GF-D8 (cell line): ENCODE results near the gene ATP9B.
A peak's percentile ranks its signal among the peaks of the same experiment; 100 is the strongest.

ENCODE experiments used
- DNase-seq: peaks from one replicate; lab custom pipeline; 2025; lab: John Stamatoyannopoulos, UW

The ATP9B gene

GRCh38 chr18:79068937-79069716, at the start of gene ATP9B:
TSS of gene ATP9B (plus strand) at chr18:79069394. CDS start at chr18:79069411, 17 bp downstream.
- peak; percentile 94 for DNase-seq

DNA sequence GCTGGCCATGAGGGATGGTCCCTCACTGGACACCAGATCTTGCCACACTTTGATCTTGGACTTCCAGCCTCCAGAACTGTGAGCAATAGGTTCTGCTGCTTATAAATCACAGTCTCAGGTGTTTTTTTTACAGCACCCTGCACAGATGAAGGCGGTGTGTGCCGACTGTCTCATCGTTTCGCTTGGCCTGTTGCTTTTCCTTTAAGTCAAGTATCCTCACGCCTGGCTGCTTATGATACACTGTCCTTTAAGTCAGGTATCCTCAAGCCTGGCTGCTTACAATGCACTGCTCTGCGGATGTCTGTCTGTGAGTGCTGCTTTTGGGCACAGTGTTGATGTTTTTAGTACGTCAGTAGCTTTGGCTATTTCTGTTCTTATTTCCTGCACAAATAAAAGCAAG, 49.3 kb upstream of the ATP9B start:
- no peak for DNase-seq

DNA sequence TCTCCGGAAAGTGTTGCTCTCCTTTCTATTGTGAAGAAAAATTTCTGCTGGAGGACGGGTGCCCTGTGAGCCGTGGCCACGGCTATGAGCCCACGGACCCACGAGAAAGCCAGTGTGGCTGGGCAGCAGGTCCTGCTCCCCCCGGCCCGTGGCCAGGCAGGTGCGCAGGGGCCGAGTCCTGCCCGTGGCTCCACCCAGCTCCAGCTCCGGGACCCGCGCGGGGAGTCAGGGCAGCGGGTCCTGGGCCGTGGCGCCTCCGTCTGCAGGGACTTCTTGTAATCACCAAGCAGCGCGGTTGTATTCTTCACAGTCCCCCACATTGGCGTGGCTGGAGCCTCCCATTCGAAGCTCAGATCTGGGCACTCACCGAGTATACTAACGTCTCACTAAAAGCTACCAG, 46.6 kb upstream of the ATP9B start:
- DNase-seq, result no peak

- DNase-seq, result no peak
Observed at GRCh38 chr18:79026491-79026890, 42.7 kb upstream of the ATP9B start.

DNA sequence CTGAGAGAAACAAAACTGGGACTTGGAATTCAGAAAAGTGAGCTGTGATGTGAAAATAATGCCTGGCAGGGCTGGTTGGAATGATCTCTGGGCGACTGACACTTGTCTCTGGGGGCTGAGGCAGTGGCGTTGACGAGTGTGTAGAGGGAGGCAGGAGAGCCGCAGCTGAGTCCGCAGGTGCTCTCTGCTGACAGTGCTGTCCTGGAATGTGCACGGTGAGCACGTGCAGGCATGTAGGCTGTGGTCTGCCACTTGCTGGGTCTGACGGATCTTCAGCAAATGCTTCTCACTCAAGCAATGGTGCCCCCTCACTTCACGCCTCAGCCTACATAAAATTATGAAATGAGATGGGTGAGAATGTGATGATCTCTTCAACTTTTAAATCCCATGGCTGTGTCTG, 38.5 kb upstream of the ATP9B start:
- no peak for DNase-seq

DNA sequence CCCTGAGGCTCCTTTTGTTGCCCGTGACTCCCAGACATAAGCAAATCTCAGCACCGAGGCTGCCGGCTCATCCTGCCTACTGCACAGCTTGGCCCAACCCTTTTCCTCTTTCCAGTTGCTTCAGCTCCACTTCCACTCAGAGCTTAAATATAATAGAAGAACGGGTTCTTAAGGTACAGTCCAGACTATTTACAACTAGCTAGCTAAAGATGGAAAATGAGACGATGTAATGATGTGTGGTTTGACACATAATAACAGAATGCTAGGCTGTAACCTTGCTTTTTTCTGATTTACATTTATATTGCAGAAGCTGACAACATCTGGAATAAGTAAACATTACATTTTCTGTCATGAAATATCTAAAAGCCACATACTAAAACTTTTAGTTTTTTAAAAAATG, 26.9 kb upstream of the ATP9B start:
- no peak for DNase-seq

GRCh38 chr18:79043288-79043687, 25.9 kb upstream of the ATP9B start:
- no peak for DNase-seq

- DNase-seq, result no peak
Observed at GRCh38 chr18:79046522-79046921, 22.7 kb upstream of the ATP9B start.

DNA sequence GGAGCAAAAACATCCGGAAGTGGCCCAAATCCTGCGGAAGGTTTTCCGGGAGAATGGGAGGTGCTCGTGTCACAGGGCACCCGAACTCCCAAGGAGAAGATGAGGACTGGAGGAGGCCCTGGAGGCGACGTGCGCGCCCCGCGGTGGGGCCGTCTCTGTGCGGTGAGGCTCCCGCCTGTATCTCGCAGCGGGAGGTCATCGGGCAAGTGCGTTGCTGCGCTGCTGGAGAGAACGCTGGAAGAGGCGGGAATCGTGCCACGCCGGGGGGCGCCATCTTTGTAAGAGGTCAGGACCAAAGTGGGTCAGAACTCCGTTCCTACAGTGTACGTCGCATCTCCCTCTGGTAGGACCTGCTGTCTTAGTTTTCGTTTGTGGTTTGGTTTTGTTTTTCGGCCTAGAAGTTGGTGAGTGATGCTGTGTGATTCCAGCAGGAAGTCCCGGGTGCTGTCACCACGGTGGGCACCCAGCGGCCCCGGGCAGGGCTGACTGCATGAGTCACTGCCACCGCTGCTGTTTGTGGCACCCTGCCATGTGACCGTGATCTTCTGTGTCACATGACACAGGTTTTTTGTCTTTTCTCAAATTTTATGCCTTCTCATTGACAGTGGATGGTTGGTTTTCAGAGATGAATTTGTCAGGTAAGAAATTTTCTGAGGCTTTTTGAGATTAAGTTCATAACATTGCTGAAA, 21.5 kb upstream of the ATP9B start:
- no peak for DNase-seq

GRCh38 chr18:79048245-79048632, 21.0 kb upstream of the ATP9B start:
- no peak for DNase-seq

DNA sequence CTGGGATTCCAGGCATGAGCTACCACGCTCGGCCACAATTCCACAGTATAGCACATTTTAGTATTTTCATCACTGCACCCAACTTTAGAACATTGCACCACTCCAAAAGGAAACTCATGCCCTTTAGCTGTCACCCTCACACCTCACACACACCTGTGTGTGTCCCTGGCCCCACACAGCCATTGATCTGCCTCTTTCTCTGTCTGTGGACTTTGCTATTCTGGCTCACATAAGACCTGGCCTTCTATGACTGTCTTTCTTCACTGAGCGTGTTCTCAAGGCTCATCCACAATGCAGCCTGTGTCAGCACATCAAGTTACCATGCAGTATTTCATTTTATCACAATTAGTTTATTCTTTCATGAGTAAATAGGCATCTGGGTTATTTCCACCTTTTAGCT, 19.7 kb upstream of the ATP9B start:
- DNase-seq, result no peak

GRCh38 chr18:79050005-79050404, 19.2 kb upstream of the ATP9B start:
- no peak for DNase-seq

DNA sequence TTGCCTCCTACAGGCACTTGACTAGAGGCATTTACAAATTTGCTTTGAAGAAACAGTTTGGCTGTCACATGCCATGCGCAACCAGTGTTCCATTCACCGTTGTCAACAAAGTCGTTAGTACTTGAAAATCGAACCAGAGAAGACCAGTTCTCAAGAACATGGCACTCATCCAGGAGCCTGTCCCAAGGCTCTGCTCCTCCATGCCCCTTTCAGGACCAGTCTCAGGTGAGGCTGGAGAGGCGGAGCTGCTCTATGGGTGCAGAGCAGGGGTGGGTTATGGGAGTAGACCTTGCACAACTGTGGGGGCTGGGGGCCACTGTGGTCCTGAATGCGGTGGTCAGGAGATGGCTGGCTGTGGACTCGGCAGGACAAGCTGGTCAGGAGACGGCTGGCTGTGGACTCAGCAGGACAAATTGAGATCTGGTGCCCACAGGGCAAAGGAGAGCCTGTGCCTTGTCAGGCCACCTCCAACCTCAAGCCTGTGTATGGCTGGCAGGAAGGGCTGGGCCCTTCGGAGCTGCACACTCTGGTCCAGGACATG, 12.3 kb upstream of the ATP9B start:
- DNase-seq, result no peak

- DNase-seq, result no peak
Observed at GRCh38 chr18:79058007-79058406, 11.2 kb upstream of the ATP9B start.

- DNase-seq, result no peak
Observed at GRCh38 chr18:79062806-79063205, 6.4 kb upstream of the ATP9B start.

DNA sequence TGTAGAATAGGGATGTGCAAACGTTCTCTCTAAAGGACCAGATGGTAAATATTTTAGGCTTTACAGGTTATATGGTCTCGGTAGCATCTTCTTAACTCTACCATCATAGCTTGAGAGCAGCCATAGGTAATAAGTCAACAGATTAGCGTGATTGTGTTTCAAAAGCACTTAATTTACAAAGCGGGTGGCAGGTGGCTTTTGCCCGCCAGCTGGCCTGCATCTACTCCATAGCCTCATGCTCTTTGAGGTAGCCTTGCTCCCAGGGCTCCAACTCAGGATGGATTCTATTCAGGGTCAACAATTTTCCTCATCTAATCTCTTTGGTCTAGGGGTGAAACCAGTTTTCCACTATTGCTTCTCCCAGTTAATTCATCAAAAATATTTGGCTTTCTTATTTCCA, 5.0 kb upstream of the ATP9B start:
- no peak for DNase-seq

- DNase-seq, result no peak
Observed at GRCh38 chr18:79065802-79066201, 3.4 kb upstream of the ATP9B start.

GRCh38 chr18:79067611-79068010, 1.6 kb upstream of the ATP9B start:
- DNase-seq, result no peak

DNA sequence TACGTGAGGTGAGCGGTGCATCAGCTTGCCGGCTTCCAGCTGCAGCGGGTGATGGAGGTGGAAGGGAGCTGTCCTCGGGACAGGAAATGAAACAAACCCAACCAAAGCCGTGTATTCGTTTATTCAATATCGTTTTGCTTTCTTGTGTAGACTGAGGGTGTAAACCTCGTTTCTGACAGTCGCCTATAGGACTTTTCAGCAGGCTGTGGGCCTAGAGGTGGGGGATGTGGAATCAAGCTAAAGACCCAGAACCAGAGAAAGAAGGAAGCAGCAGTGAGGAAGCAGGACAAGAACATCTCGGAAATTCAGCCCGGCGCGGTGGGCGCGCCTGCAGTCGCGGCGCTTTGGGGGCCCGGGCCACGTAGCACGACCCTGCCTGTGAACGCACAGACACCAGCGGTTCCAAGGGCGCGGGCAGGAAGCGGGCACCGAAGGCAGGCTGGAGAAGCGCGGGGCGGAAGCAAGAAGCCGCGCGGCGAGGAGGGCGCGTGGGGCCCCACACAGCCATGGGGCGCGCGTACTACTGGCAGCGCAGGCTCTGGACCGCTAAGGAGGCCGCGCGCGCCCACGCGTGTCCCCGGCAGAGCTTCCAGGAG, 755 bp upstream of the ATP9B start:
- DNase-seq, result peak; percentile 50

- no peak for DNase-seq
Observed at GRCh38 chr18:79069717-79070151, 540 bp downstream of the ATP9B start.

- DNase-seq, result no peak
Observed at GRCh38 chr18:79070486-79070885, 1.3 kb downstream of the ATP9B start.

GRCh38 chr18:79071037-79071436, 1.8 kb downstream of the ATP9B start:
- peak; percentile 52 for DNase-seq
